Activated T-cell treated with anti-CD3 and anti-CD28 coated beads, Interleukin-2, amount 50 U/mL, for 24 hours (primary cell): ENCODE measurements around the gene PUS1.

Experiments
- DNase-seq: peaks from one replicate; pipeline ENCODE4 v3.0.0-alpha.2; 2020
- H3K27ac Mint-ChIP-seq: 2 replicates; pipeline ENCODE4 v1.8.0; 2020; ENCODE audit warnings: mild to moderate bottlenecking, mixed read lengths
- H3K27me3 Mint-ChIP-seq: 2 replicates; pipeline ENCODE4 v1.8.0; 2020; ENCODE audit warnings: mixed read lengths
- H3K36me3 Mint-ChIP-seq: 2 replicates; pipeline ENCODE4 v1.8.0; 2020; ENCODE audit warnings: low read depth, mixed read lengths
- H3K4me1 Mint-ChIP-seq: 2 replicates; pipeline ENCODE4 v1.8.0; 2020; ENCODE audit warnings: low read depth, mixed read lengths
- H3K4me3 Mint-ChIP-seq: 2 replicates; pipeline ENCODE4 v1.8.0; 2020; ENCODE audit warnings: mild to moderate bottlenecking, moderate library complexity, mixed read lengths
- H3K9me3 Mint-ChIP-seq: 2 replicates; pipeline ENCODE4 v1.8.0; 2020; ENCODE audit warnings: mixed read lengths

PUS1 gene

GRCh38 chr12:131909081-131909751, 19.9 kb upstream of the PUS1 start:
- Mint-ChIP-seq H3K9me3 (no peaks in the 10 kb centered on the region), H3K4me1 (peaks cover 11% of the 10 kb centered on the region), H3K36me3 (peaks cover 24% of the 10 kb centered on the region), H3K27ac (no peak overlapping the region), H3K27me3 (no peaks in the 10 kb centered on the region), H3K4me3 (no peak overlapping the region)
- DNase-seq = no peak

- DNase-seq = no peak
- peaks cover 29% of the 10 kb centered on the region for H3K36me3 Mint-ChIP-seq
- no peak overlapping the region for H3K4me3 Mint-ChIP-seq
- H3K27me3 Mint-ChIP-seq = no peaks in the 10 kb centered on the region
- no peaks in the 10 kb centered on the region for H3K9me3 Mint-ChIP-seq
- no peak overlapping the region for H3K27ac Mint-ChIP-seq
- peaks cover 8% of the 10 kb centered on the region for H3K4me1 Mint-ChIP-seq
These were observed 19.3 kb upstream of the PUS1 start for GRCh38 chr12:131909752-131910219.

GRCh38 chr12:131910302-131911027, 18.6 kb upstream of the PUS1 start:
- Mint-ChIP-seq H3K4me3 (no peak overlapping the region), H3K27ac (no peak overlapping the region), H3K9me3 (no peaks in the 10 kb centered on the region), H3K27me3 (no peaks in the 10 kb centered on the region), H3K36me3 (peaks cover 35% of the 10 kb centered on the region), H3K4me1 (peaks cover 3% of the 10 kb centered on the region)
- no peak for DNase-seq

GRCh38 chr12:131911028-131911650, 17.9 kb upstream of the PUS1 start:
- no peaks in the 10 kb centered on the region for H3K27me3 Mint-ChIP-seq
- H3K9me3 Mint-ChIP-seq = no peaks in the 10 kb centered on the region
- no peak overlapping the region for H3K4me3 Mint-ChIP-seq
- H3K4me1 Mint-ChIP-seq = no peaks in the 10 kb centered on the region
- DNase-seq = no peak
- peaks cover 36% of the 10 kb centered on the region for H3K36me3 Mint-ChIP-seq
- no peak overlapping the region for H3K27ac Mint-ChIP-seq

GRCh38 chr12:131911851-131912477, 17.1 kb upstream of the PUS1 start:
- Mint-ChIP-seq H3K27me3 (no peaks in the 10 kb centered on the region), H3K27ac (no peak overlapping the region), H3K9me3 (no peaks in the 10 kb centered on the region), H3K4me1 (no peaks in the 10 kb centered on the region), H3K4me3 (no peak overlapping the region), H3K36me3 (peaks cover 39% of the 10 kb centered on the region)
- no peak for DNase-seq

- no peak for DNase-seq
- Mint-ChIP-seq H3K27me3 (no peaks in the 10 kb centered on the region), H3K4me3 (no peak overlapping the region), H3K36me3 (peaks cover 39% of the 10 kb centered on the region), H3K9me3 (no peaks in the 10 kb centered on the region), H3K27ac (no peak overlapping the region), H3K4me1 (no peaks in the 10 kb centered on the region)
These were observed 16.4 kb upstream of the PUS1 start for GRCh38 chr12:131912518-131913274.

- Mint-ChIP-seq H3K27me3 (no peaks in the 10 kb centered on the region), H3K4me3 (no peak overlapping the region), H3K36me3 (peaks cover 39% of the 10 kb centered on the region), H3K4me1 (no peaks in the 10 kb centered on the region), H3K27ac (no peak overlapping the region), H3K9me3 (no peaks in the 10 kb centered on the region)
- no peak for DNase-seq
These were observed 15.4 kb upstream of the PUS1 start for GRCh38 chr12:131913666-131914065.

GRCh38 chr12:131914179-131914702, 14.8 kb upstream of the PUS1 start:
- Mint-ChIP-seq H3K27ac (no peak overlapping the region), H3K27me3 (no peaks in the 10 kb centered on the region), H3K4me1 (no peaks in the 10 kb centered on the region), H3K9me3 (no peaks in the 10 kb centered on the region), H3K36me3 (peaks cover 35% of the 10 kb centered on the region), H3K4me3 (no peak overlapping the region)
- DNase-seq = no peak

GRCh38 chr12:131915000-131915689, 13.9 kb upstream of the PUS1 start:
- Mint-ChIP-seq H3K9me3 (no peaks in the 10 kb centered on the region), H3K27ac (no peak overlapping the region), H3K4me3 (no peak overlapping the region)

GRCh38 chr12:131915823-131916222, 13.3 kb upstream of the PUS1 start:
- Mint-ChIP-seq H3K4me3 (no peak overlapping the region), H3K36me3 (peaks cover 38% of the 10 kb centered on the region), H3K4me1 (no peaks in the 10 kb centered on the region), H3K27ac (no peak overlapping the region), H3K27me3 (no peaks in the 10 kb centered on the region), H3K9me3 (no peaks in the 10 kb centered on the region)
- no peak for DNase-seq

More at GRCh38 chr12:131915000-131915689, 13.9 kb upstream of the PUS1 start:
- DNase-seq = no peak
- Mint-ChIP-seq H3K36me3 (peaks cover 37% of the 10 kb centered on the region), H3K4me1 (no peaks in the 10 kb centered on the region), H3K27me3 (no peaks in the 10 kb centered on the region)

- Mint-ChIP-seq H3K9me3 (no peaks in the 10 kb centered on the region), H3K36me3 (peaks cover 35% of the 10 kb centered on the region), H3K27me3 (no peaks in the 10 kb centered on the region), H3K27ac (no peak overlapping the region), H3K4me3 (no peak overlapping the region), H3K4me1 (no peaks in the 10 kb centered on the region)
- no peak for DNase-seq
These were observed 12.6 kb upstream of the PUS1 start for GRCh38 chr12:131916306-131917138.

- H3K27ac Mint-ChIP-seq = no peak overlapping the region
- H3K27me3 Mint-ChIP-seq = no peaks in the 10 kb centered on the region
- H3K9me3 Mint-ChIP-seq = no peaks in the 10 kb centered on the region
- H3K36me3 Mint-ChIP-seq = peaks cover 34% of the 10 kb centered on the region
- H3K4me3 Mint-ChIP-seq = no peak overlapping the region
- no peak for DNase-seq
- H3K4me1 Mint-ChIP-seq = no peaks in the 10 kb centered on the region
These were observed 11.9 kb upstream of the PUS1 start for GRCh38 chr12:131917139-131917710.
